Skeletal muscle tissue (tissue), 2 donors: ENCODE data around the gene SGPP2. TPM values are rescaled to one million over a fixed set of nuclear protein-coding genes. Genes with fewer than 3 reads are reported as not detected.

Source experiments
- small RNA-seq: library from RNA; depleted of rRNA; stranded (forward); fragments of <200 nt; gene quantifications from one replicate; pipeline ENCODE3, GENCODE V24; 2014
- total RNA-seq: library from RNA; depleted of rRNA; stranded (reverse); fragments of >200 nt; gene quantifications from one replicate; pipeline ENCODE4 v1.2.3, GENCODE V29; 2014

SGPP2 gene
- total RNA-seq, 1 donor from 2014 or later = not detected

Small RNA genes lying within 50 kb of the gene (small RNA-seq; reads per million reads assigned to genes)
- gene RF00019 = not detected
- not detected for gene RNU6-619P

Other genes with a start within 250 kb of the SGPP2 start
- 0.52 TPM for gene PAX3, start 125.5 kb upstream of the SGPP2 start, total RNA-seq
- gene FARSB, start 231.5 kb downstream of the SGPP2 start, total RNA-seq = 18.8 TPM
- gene MOGAT1, start 247.1 kb downstream of the SGPP2 start, total RNA-seq = not detected